Panc1 (cell line): ENCODE measurements around the gene VPS13A. TPM values are rescaled to one million over a fixed set of nuclear protein-coding genes. Genes with fewer than 3 reads are reported as not detected.

ENCODE experiments used
- ATAC-seq: fragments of 200-7000 bp; cut with Tn5 transposase; 2 replicates; pipeline ENCODE4 v1.9.1; 2020; ENCODE audit warnings: mild to moderate bottlenecking, moderate library complexity
- BruUV-seq: library from RNA; stranded (reverse); fragments of 400-500 nt; replicated peaks from 2 replicates; lab custom pipeline; 2021; lab: Mats Ljungman, UMichigan
- CTCF ChIA-PET: fragments of 300-600 bp; sonication (Branson Sonifier 250); formaldehyde crosslinking; loops from one replicate; lab custom pipeline; 2022; ENCODE audit warnings: antibody characterized with exemption; lab: Charles Lee
- POLR2A ChIA-PET: fragments of 300-600 bp; sonication (Branson Sonifier 250); formaldehyde crosslinking; loops from one replicate; lab custom pipeline; 2022; ENCODE audit warnings: antibody characterized with exemption; lab: Charles Lee
- DNase-seq: peaks from one replicate; pipeline ENCODE4 v3.0.0-alpha.2; 2010; ENCODE audit warnings: low read depth, low spot score
- H3K27ac ChIP-seq: 2 replicates; pipeline ENCODE4 v1.5.1; 2011; ENCODE audit warnings: mild to moderate bottlenecking, low read length, inconsistent platforms
- H3K27me3 ChIP-seq: fragments of 200-500 bp; sonication (Bioruptor generic); 2 replicates; pipeline ENCODE4 v1.6.0; 2014; ENCODE audit warnings: low read length, inconsistent platforms; ENCODE audit not compliant: control insufficient read depth, insufficient read depth
- H3K36me3 ChIP-seq: fragments of 200-500 bp; sonication (Bioruptor generic); 2 replicates; pipeline ENCODE4 v1.5.1; 2014; ENCODE audit warnings: inconsistent platforms, mild to moderate bottlenecking, low read length, moderate library complexity; ENCODE audit not compliant: control insufficient read depth, insufficient read depth
- H3K4me1 ChIP-seq: 2 replicates; pipeline ENCODE4 v1.5.1; 2011; ENCODE audit warnings: inconsistent platforms, mild to moderate bottlenecking, low read length, moderate library complexity; ENCODE audit not compliant: control insufficient read depth, insufficient read depth
- H3K4me3 ChIP-seq, 2 experiments: 2 replicates each; pipeline ENCODE4 v1.5.1; 2011 to 2012; ENCODE audit warnings: low read depth in 2 of 2, low read length in 2 of 2, mild to moderate bottlenecking in 2 of 2, inconsistent platforms in 1 of 2, moderate library complexity in 1 of 2
- H3K9me3 ChIP-seq: fragments of 200-500 bp; sonication (Bioruptor generic); 2 replicates; pipeline ENCODE4 v1.5.1; 2014; ENCODE audit warnings: low read depth, mild to moderate bottlenecking, inconsistent platforms, low read length, moderate library complexity; ENCODE audit not compliant: control insufficient read depth, insufficient read depth
- POLR2AphosphoS5 ChIP-seq: IDR thresholded peaks from 2 replicates; pipeline ENCODE4 v1.6.1; 2012; ENCODE audit warnings: mild to moderate bottlenecking, low read depth, low read length, moderate library complexity
- REST ChIP-seq, 2 experiments: IDR thresholded peaks; 2 replicates each; pipeline ENCODE4 v1.6.1; 2011 to 2012; ENCODE audit warnings: low read depth in 2 of 2, control low read depth in 1 of 2, low read length in 1 of 2, mild to moderate bottlenecking in 1 of 2, moderate library complexity in 1 of 2; ENCODE audit not compliant: insufficient read depth in 1 of 2
- SIN3A ChIP-seq: IDR thresholded peaks from 2 replicates; pipeline ENCODE4 v1.6.1; 2012; ENCODE audit warnings: low read depth, mild to moderate bottlenecking, low read length, moderate library complexity, borderline replicate concordance; ENCODE audit not compliant: insufficient read depth
- TCF7L2 ChIP-seq: IDR thresholded peaks from 2 replicates; pipeline ENCODE4 v1.6.1; 2011; ENCODE audit warnings: mild to moderate bottlenecking, low read depth, low read length, inconsistent platforms
- in situ Hi-C: cut with HindIII; loops from 2 replicates; pipeline ENCODE4 v1.10.0; 2016; ENCODE audit warnings: low sequenced_read_pairs, low pct_unique_long_range_greater_than_20kb
- intact Hi-C: fragments of 100-400 bp; cut with micrococcal nuclease; formaldehyde crosslinking; loops from one replicate; pipeline ENCODE4 v1.10.0; 2022; ENCODE audit not compliant: unreplicated experiment
- total RNA-seq: library from RNA; stranded (reverse); gene quantifications from one replicate; pipeline ENCODE4 v1.2.1, GENCODE V29; 2021; ENCODE audit not compliant: unreplicated experiment
- TF ChIP-seq, protein P1 (sequence below): fragments of 450-650 bp; IDR thresholded peaks from 2 replicates; pipeline ENCODE4 v1.5.1; 2017; ENCODE audit warnings: mild to moderate bottlenecking

VPS13A gene
- total RNA-seq, 1 experiment from 2014 or later = 26.1 TPM

DNA sequence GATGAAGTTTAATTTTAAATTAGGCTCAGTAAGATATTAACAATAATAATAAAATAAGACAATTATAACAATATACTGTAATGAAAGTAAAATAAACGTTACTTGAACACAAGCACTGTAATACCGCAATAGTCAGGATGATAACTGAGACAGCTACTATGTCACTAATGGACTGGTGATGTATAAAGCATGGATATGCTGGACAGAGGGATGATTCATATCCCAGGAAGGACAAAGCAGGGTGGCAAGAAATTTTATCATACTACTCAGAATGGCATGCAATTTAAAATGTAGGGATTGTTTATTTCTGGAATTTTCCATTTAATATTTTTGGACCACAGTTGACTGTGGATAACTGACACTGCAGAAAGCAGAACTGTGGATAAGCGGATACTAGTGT, 196.9 kb downstream of the VPS13A start:
- intact Hi-C loops (no loop called here), in situ Hi-C loops (no loop called here)
- ChIA-PET POLR2A (no interaction called here), CTCF (interaction anchor here (0.5 kb wide), 1 partner anchor 21 kb away, joined by 3 read pairs; no protein-coding TSS in a partner anchor)
- DNase-seq = no peak
- H3K36me3 ChIP-seq = no peaks in the 10 kb centered on the region
- TF ChIP-seq, protein P1, sequence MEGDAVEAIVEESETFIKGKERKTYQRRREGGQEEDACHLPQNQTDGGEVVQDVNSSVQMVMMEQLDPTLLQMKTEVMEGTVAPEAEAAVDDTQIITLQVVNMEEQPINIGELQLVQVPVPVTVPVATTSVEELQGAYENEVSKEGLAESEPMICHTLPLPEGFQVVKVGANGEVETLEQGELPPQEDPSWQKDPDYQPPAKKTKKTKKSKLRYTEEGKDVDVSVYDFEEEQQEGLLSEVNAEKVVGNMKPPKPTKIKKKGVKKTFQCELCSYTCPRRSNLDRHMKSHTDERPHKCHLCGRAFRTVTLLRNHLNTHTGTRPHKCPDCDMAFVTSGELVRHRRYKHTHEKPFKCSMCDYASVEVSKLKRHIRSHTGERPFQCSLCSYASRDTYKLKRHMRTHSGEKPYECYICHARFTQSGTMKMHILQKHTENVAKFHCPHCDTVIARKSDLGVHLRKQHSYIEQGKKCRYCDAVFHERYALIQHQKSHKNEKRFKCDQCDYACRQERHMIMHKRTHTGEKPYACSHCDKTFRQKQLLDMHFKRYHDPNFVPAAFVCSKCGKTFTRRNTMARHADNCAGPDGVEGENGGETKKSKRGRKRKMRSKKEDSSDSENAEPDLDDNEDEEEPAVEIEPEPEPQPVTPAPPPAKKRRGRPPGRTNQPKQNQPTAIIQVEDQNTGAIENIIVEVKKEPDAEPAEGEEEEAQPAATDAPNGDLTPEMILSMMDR = no peak
- TF ChIP-seq POLR2AphosphoS5 (no peak), TCF7L2 (no peak), REST (IDR thresholded peaks at IDR 0.05; ENCODE audit: insufficient read depth in 1 of 2, low read depth in 2 of 2, low read length in 1 of 2) (no peak), SIN3A (no peak)
- no peak for ATAC-seq
- H3K27me3 ChIP-seq = no peaks in the 10 kb centered on the region
- no peaks in the 10 kb centered on the region for H3K9me3 ChIP-seq
- H3K4me1 ChIP-seq = no peaks in the 10 kb centered on the region
- no peak overlapping the region for H3K4me3 ChIP-seq
- BruUV-seq = no TSS peak
- no peak overlapping the region for H3K27ac ChIP-seq

- in situ Hi-C loops (no loop called here), intact Hi-C loops (no loop called here)
- CTCF ChIA-PET = no interaction called here
- TF ChIP-seq SIN3A (no peak), REST (IDR thresholded peaks at IDR 0.05; ENCODE audit: insufficient read depth in 1 of 2, low read depth in 2 of 2, low read length in 1 of 2) (no peak), TCF7L2 (no peak), POLR2AphosphoS5 (no peak)
- TF ChIP-seq, protein P1 = no peak
- POLR2A ChIA-PET = no interaction called here
- Histone ChIP-seq H3K9me3 (no peaks in the 10 kb centered on the region), H3K36me3 (no peaks in the 10 kb centered on the region), H3K27ac (no peak overlapping the region), H3K27me3 (no peaks in the 10 kb centered on the region), H3K4me1 (no peaks in the 10 kb centered on the region), H3K4me3 (no peak overlapping the region)
- ATAC-seq (no peak), DNase-seq (no peak)
- BruUV-seq = TSS peak; percentile 19
Observed at GRCh38 chr9:77375956-77376532, 198.7 kb downstream of the VPS13A start.
